K562 (cell line): ENCODE results near the gene EVI2B. TPM values are rescaled to one million over a fixed set of nuclear protein-coding genes. Genes with fewer than 3 reads are reported as not detected.

Experiments
- ATAC-seq: fragments of 200-7000 bp; cut with Tn5 transposase; 3 replicates; pipeline ENCODE4 v1.9.1; 2020; ENCODE audit warnings: moderate library complexity
- BruUV-seq: library from RNA; stranded (reverse); fragments of 400-500 nt; replicated peaks from 2 replicates; lab custom pipeline; 2021; lab: Mats Ljungman, UMichigan
- CTCF ChIA-PET: fragments of 300-600 bp; formaldehyde crosslinking; extraction: SDS; loops from one replicate; lab custom pipeline; 2021; ENCODE audit warnings: low intra/inter-chr PET ratio; lab: Yijun Ruan, JAX
- POLR2A ChIA-PET: fragments of 300-600, 350-650 bp; sonication (Branson Sonifier 250); formaldehyde crosslinking; extraction: SDS; loops from one replicate; lab custom pipeline; 2021; ENCODE audit warnings: antibody characterized with exemption, inconsistent platforms; lab: Yijun Ruan, JAX
- DNase-seq, 4 experiments: peaks; one replicate each; pipeline versions ENCODE4 v3.0.0 to v3.0.0-alpha.2; 2011 to 2018; ENCODE audit warnings: low spot score in 3 of 4, mixed read lengths in 3 of 4; ENCODE audit errors: extremely low read depth in 1 of 4
- FAIRE-seq: peaks from 2 replicates; lab custom pipeline; 2011; peaks lifted over from hg19 to GRCh38; lab: Jason Lieb, UNC
- H2AFZ ChIP-seq: 2 replicates; pipeline ENCODE4 v1.6.0; 2011; ENCODE audit warnings: low read depth, low read length, control low read depth, inconsistent platforms
- H3K27ac ChIP-seq: fragments of 200-600 bp; 3 replicates; pipeline ENCODE4 v1.8.0; 2011; ENCODE audit warnings: low read depth, mild to moderate bottlenecking, control low read depth, inconsistent platforms, low read length, moderate library complexity, mixed read lengths; ENCODE audit errors: extremely low read depth
- H3K27me3 ChIP-seq, 2 experiments: fragments of 300-600 bp in 1 of 2; 2 replicates in 1 of 2; 3 replicates in 1 of 2; pipeline versions ENCODE4 v1.6.0 to v1.8.0; 2011; ENCODE audit warnings: inconsistent platforms in 2 of 2, low read length in 2 of 2, mild to moderate bottlenecking in 1 of 2, mixed read lengths in 1 of 2, moderate library complexity in 1 of 2; ENCODE audit not compliant: control insufficient read depth in 2 of 2, insufficient read depth in 2 of 2
- H3K36me3 ChIP-seq: fragments of 300-600 bp; 3 replicates; pipeline ENCODE4 v1.8.0; 2011; ENCODE audit warnings: mild to moderate bottlenecking, low read length, inconsistent platforms; ENCODE audit not compliant: control insufficient read depth, insufficient read depth
- H3K4me1 ChIP-seq, 2 experiments: fragments of 200-600 bp in 1 of 2; replicated peaks in 1 of 2; 2 replicates in 1 of 2; 3 replicates in 1 of 2; pipeline versions ENCODE4 v1.5.1 to v1.8.0; 2011; ENCODE audit warnings: inconsistent platforms in 2 of 2, low read length in 2 of 2, mild to moderate bottlenecking in 1 of 2, mixed read lengths in 1 of 2, moderate library complexity in 1 of 2; ENCODE audit not compliant: control insufficient read depth in 2 of 2, insufficient read depth in 2 of 2
- H3K4me2 ChIP-seq: 2 replicates; pipeline ENCODE4 v1.6.1; 2011; ENCODE audit warnings: low read length, control low read depth, inconsistent platforms, mixed read lengths; ENCODE audit not compliant: insufficient read depth
- H3K4me3 ChIP-seq: fragments of 200-600 bp; sonication (generic), shearing (Covaris generic); 2 replicates; pipeline ENCODE4 v1.5.1; 2016; ENCODE audit warnings: control low read depth, inconsistent platforms
- H3K79me2 ChIP-seq: fragments of 200-600 bp; 3 replicates; pipeline ENCODE4 v1.8.0; 2011; ENCODE audit warnings: low read length, inconsistent platforms; ENCODE audit not compliant: control insufficient read depth, insufficient read depth
- H3K9ac ChIP-seq, 2 experiments: 2 replicates each; pipeline versions ENCODE4 v1.6.0 to v1.6.1; 2011; ENCODE audit warnings: low read depth in 2 of 2, low read length in 2 of 2, control low read depth in 1 of 2, inconsistent platforms in 1 of 2, mild to moderate bottlenecking in 1 of 2, mixed read lengths in 1 of 2; ENCODE audit not compliant: insufficient read depth in 1 of 2
- H3K9me1 ChIP-seq: one replicate; pipeline ENCODE4 v1.6.0; 2011; ENCODE audit warnings: inconsistent platforms, mild to moderate bottlenecking, low read length, moderate library complexity; ENCODE audit not compliant: control insufficient read depth, insufficient read depth
- H3K9me3 ChIP-seq: replicated peaks from 2 replicates; pipeline ENCODE4 v1.5.1; 2011; ENCODE audit warnings: low read depth, low read length, inconsistent platforms; ENCODE audit not compliant: control insufficient read depth, insufficient read depth
- H4K20me1 ChIP-seq: replicated peaks from 2 replicates; pipeline ENCODE4 v1.6.1; 2011; ENCODE audit warnings: low read length, inconsistent platforms, mixed read lengths; ENCODE audit not compliant: control insufficient read depth, insufficient read depth
- CTCF ChIP-seq, 3 experiments: IDR thresholded peaks in 2 of 3; conservative IDR thresholded peaks in 1 of 3; 2 replicates each; pipeline ENCODE4 v1.5.1; 2011 to 2012; ENCODE audit warnings: low read length in 3 of 3, mild to moderate bottlenecking in 3 of 3, control low read depth in 2 of 3, improper control_type of control experiment in 1 of 3, inconsistent platforms in 1 of 3, low read depth in 1 of 3, mixed read lengths in 1 of 3, moderate library complexity in 1 of 3; ENCODE audit not compliant: insufficient read depth in 2 of 3
- FOXO4 ChIP-seq: fragments of 450-650 bp; formaldehyde crosslinking; IDR thresholded peaks from 2 replicates; pipeline ENCODE4 v1.4.0; 2020; ENCODE audit warnings: mild to moderate bottlenecking, moderate library complexity
- HMBOX1 ChIP-seq: sonication (generic); IDR thresholded peaks from 2 replicates; pipeline ENCODE4 v1.6.1; 2016
- JUND ChIP-seq, 2 experiments: IDR thresholded peaks; 2 replicates in 1 of 2; 3 replicates in 1 of 2; pipeline ENCODE4 v1.6.1; 2011; ENCODE audit warnings: borderline replicate concordance in 2 of 2, low read depth in 2 of 2, low read length in 2 of 2, improper control_type of control experiment in 1 of 2, missing biosample characterization in 1 of 2, missing genetic modification characterization in 1 of 2, missing genetic modification reagents in 1 of 2
- NFE2 ChIP-seq: IDR thresholded peaks from 2 replicates; pipeline ENCODE4 v1.6.1; 2014; ENCODE audit warnings: antibody characterized with exemption, low read depth
- NFE2L1 ChIP-seq: fragments of 450-650 bp; IDR thresholded peaks from 2 replicates; pipeline ENCODE4 v1.6.1; 2016; ENCODE audit warnings: missing genetic modification characterization, low read depth, mild to moderate bottlenecking, missing compliant biosample characterization, moderate library complexity, borderline replicate concordance
- RAD21 ChIP-seq, 2 experiments: fragments of 250-450 bp in 1 of 2; fragments of 450-650 bp in 1 of 2; sonication (Bioruptor Pico) in 1 of 2; formaldehyde crosslinking in 1 of 2; IDR thresholded peaks in 1 of 2; conservative IDR thresholded peaks in 1 of 2; 2 replicates each; pipeline versions ENCODE4 v1.4.0 to v1.8.0; 2020 to 2022; ENCODE audit warnings: mild to moderate bottlenecking in 2 of 2, moderate library complexity in 1 of 2
- ZBTB26 ChIP-seq: fragments of 450-650 bp; formaldehyde crosslinking; IDR thresholded peaks from 2 replicates; pipeline ENCODE4 v1.4.0; 2022; ENCODE audit warnings: missing genetic modification characterization
- ZNF507 ChIP-seq: conservative IDR thresholded peaks from 2 replicates; pipeline ENCODE4 v1.6.1; 2017; ENCODE audit warnings: missing genetic modification characterization, missing compliant biosample characterization
- ZNF511 ChIP-seq: sonication (generic); formaldehyde crosslinking; IDR thresholded peaks from 2 replicates; pipeline ENCODE4 v1.8.0; 2022; ENCODE audit warnings: mild to moderate bottlenecking, missing genetic modification reagents
- WGBS: fragments of 100-300 bp; shearing (Covaris generic); methylation state at CpG from one replicate; pipeline ENCODE4 v1.1.6; 2016; ENCODE audit warnings: low coverage, mixed read lengths; ENCODE audit not compliant: insufficient coverage; ENCODE audit errors: missing lambda C conversion rate; 5-methylcytosine and 5-hydroxymethylcytosine counted together
- in situ Hi-C: fragments of 300-500 bp; cut with MboI; formaldehyde crosslinking; loops from 4 replicates; pipeline ENCODE4 v1.15.0; 2018; ENCODE audit warnings: inconsistent platforms, mixed read lengths
- intact Hi-C: fragments of 100-400 bp; cut with micrococcal nuclease; formaldehyde crosslinking; loops from 2 replicates; pipeline ENCODE4 v1.14.2; 2022
- polyA plus RNA-seq, 8 experiments: library from polyadenylated mRNA; depleted of rRNA in 4 of 8; stranded (reverse) in 5 of 8; unstranded in 3 of 8; fragments of >200 nt; fragmentation: Nextera tagmentation in 2 of 8; fragmentation: Illumina TruSeq in 1 of 8; extraction: Ambion mirVana in 2 of 8; extraction: Trizol in 1 of 8; gene quantifications; 2 replicates each; pipeline versions ENCODE4 v1.2.1 to v1.2.3, GENCODE V29; 2011 to 2014; ENCODE audit warnings: inconsistent platforms in 1 of 8, missing spikeins in 1 of 8
- total RNA-seq, 7 experiments: library from RNA; depleted of rRNA in 6 of 7; stranded (reverse); fragments of >200 nt in 6 of 7; fragmentation: Illumina TruSeq in 2 of 7; extraction: Trizol in 2 of 7; gene quantifications; 2 replicates each; pipeline versions ENCODE4 v1.2.1 to v1.2.3, GENCODE V29; 2011 to 2021; ENCODE audit warnings: low replicate concordance in 1 of 7

EVI2B gene
- total and polyA plus RNA-seq, 9 of the 15 experiments (the other 6 are each of a cell fraction or from before 2014, with no cell fraction given), result 0.54 to 8.0 (median 2.5) TPM

- DNase-seq, result peak in 1 of 4 experiments; percentile 5
- Histone ChIP-seq H2AFZ (no peak overlapping the region), H3K4me1 (no peaks in the 10 kb centered on the region; a peak in 1 of 5 replicates), H3K9me3 (no peaks in the 10 kb centered on the region), H3K9ac (no peak overlapping the region), H3K4me3 (no peak overlapping the region), H3K27me3 (no peaks in the 10 kb centered on the region), H3K4me2 (no peak overlapping the region), H3K79me2 (no peaks in the 10 kb centered on the region), H3K9me1 (no peaks in the 10 kb centered on the region), H3K27ac (no peak overlapping the region), H3K36me3 (peaks cover 41% of the 10 kb centered on the region; the same call in 1 of the 3 replicates), H4K20me1 (no peaks in the 10 kb centered on the region)
- WGBS, result 69% methylated on average over 2 of the region's 2 CpGs
- intact Hi-C loops, result loop anchor here (5.0 kb wide), 1 partner anchor 106 kb away; no protein-coding TSS in a partner anchor
- peak; percentile 40 for FAIRE-seq
- BruUV-seq, result no TSS peak
- in situ Hi-C loops, result no loop called here
- POLR2A ChIA-PET, result interaction anchor here (0.7 kb wide), 1 partner anchor 29 kb away, joined by 3 read pairs; no protein-coding TSS in a partner anchor
- no peak for ATAC-seq
- CTCF ChIA-PET, result interaction anchor here (0.9 kb wide), 1 partner anchor 107 kb away, joined by 3 read pairs; no protein-coding TSS in a partner anchor
- TF ChIP-seq HMBOX1 (peak; percentile 49; the same call in 1 of the 2 replicates), JUND (IDR thresholded peaks at IDR 0.05; ENCODE audit: borderline replicate concordance, low read depth, low read length) (no peak), JUND (tag; IDR thresholded peaks at IDR 0.05; ENCODE audit: borderline replicate concordance, low read depth, low read length) (no peak), FOXO4 (no peak), RAD21 (CRISPR knock-in tag; conservative IDR thresholded peaks at IDR 0.05 in 1 of 2, IDR thresholded peaks at IDR 0.05 in 1 of 2) (peak in 1 of 2 experiments; percentile 28; a peak in 1 of 4 replicates), NFE2L1 (tag) (no peak), ZNF507 (no peak), ZNF511 (CRISPR knock-in tag) (no peak), NFE2 (no peak), CTCF (IDR thresholded peaks at IDR 0.05 in 2 of 3, conservative IDR thresholded peaks at IDR 0.05 in 1 of 3; ENCODE audit: insufficient read depth in 2 of 3, low read depth in 1 of 3, low read length in 3 of 3) (peak; percentile 7 to 35 (median 35); a peak in 2 of 6 replicates), ZBTB26 (CRISPR knock-in tag) (no peak)
These were observed 47.8 kb downstream of the EVI2B start for GRCh38 chr17:31266042-31266441.
